ENCODE data around the gene DEPDC4. TPM values are rescaled to one million over a fixed set of nuclear protein-coding genes. Genes with fewer than 3 reads are reported as not detected.

Gene DEPDC4
- total and polyA plus RNA-seq, 2 experiments from 2014 or later = 2.2 to 9.4 TPM

GRCh38 chr12:100208834-100209233, 58.0 kb downstream of the DEPDC4 start:
- peaks cover 42% of the 10 kb centered on the region; the same call in 1 of the 2 replicates for H3K36me3 ChIP-seq (ENCODE audit: insufficient read depth)
- no peaks in the 10 kb centered on the region for H3K4me1 ChIP-seq (ENCODE audit: insufficient read depth)
- no peaks in the 10 kb centered on the region for H3K4me1 Mint-ChIP-seq
- no peaks in the 10 kb centered on the region for H3K27me3 ChIP-seq (ENCODE audit: insufficient read depth)
- no peaks in the 10 kb centered on the region for H3K9me2 ChIP-seq (ENCODE audit: insufficient read depth)
- H3K27ac Mint-ChIP-seq = no peak overlapping the region
- ATAC-seq = no peak
- H3K4me3 Mint-ChIP-seq = no peak overlapping the region
- peaks cover 16% of the 10 kb centered on the region for H4K20me1 ChIP-seq (replicated peaks; ENCODE audit: insufficient read depth)
- no peaks in the 10 kb centered on the region for H3K27me3 Mint-ChIP-seq (ENCODE audit: insufficient read depth, low read depth, poor library complexity)
- TF ChIP-seq CREB1 (CRISPR knock-in tag; IDR thresholded peaks at IDR 0.05; ENCODE audit: low read depth) = no peak
- TF ChIP-seq ETS1 (IDR thresholded peaks at IDR 0.05) = no peak
- TF ChIP-seq JUNB (IDR thresholded peaks at IDR 0.05; ENCODE audit: unreplicated experiment) = no peak
- TF ChIP-seq, protein P1, sequence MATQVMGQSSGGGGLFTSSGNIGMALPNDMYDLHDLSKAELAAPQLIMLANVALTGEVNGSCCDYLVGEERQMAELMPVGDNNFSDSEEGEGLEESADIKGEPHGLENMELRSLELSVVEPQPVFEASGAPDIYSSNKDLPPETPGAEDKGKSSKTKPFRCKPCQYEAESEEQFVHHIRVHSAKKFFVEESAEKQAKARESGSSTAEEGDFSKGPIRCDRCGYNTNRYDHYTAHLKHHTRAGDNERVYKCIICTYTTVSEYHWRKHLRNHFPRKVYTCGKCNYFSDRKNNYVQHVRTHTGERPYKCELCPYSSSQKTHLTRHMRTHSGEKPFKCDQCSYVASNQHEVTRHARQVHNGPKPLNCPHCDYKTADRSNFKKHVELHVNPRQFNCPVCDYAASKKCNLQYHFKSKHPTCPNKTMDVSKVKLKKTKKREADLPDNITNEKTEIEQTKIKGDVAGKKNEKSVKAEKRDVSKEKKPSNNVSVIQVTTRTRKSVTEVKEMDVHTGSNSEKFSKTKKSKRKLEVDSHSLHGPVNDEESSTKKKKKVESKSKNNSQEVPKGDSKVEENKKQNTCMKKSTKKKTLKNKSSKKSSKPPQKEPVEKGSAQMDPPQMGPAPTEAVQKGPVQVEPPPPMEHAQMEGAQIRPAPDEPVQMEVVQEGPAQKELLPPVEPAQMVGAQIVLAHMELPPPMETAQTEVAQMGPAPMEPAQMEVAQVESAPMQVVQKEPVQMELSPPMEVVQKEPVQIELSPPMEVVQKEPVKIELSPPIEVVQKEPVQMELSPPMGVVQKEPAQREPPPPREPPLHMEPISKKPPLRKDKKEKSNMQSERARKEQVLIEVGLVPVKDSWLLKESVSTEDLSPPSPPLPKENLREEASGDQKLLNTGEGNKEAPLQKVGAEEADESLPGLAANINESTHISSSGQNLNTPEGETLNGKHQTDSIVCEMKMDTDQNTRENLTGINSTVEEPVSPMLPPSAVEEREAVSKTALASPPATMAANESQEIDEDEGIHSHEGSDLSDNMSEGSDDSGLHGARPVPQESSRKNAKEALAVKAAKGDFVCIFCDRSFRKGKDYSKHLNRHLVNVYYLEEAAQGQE (IDR thresholded peaks at IDR 0.05; ENCODE audit: unreplicated experiment) = no peak
- no peak for TF ChIP-seq STAT1 (IDR thresholded peaks at IDR 0.05; ENCODE audit: unreplicated experiment)
- TF ChIP-seq ZNF462 (CRISPR knock-in tag; IDR thresholded peaks at IDR 0.05) = no peak
- TF ChIP-seq, protein P2, sequence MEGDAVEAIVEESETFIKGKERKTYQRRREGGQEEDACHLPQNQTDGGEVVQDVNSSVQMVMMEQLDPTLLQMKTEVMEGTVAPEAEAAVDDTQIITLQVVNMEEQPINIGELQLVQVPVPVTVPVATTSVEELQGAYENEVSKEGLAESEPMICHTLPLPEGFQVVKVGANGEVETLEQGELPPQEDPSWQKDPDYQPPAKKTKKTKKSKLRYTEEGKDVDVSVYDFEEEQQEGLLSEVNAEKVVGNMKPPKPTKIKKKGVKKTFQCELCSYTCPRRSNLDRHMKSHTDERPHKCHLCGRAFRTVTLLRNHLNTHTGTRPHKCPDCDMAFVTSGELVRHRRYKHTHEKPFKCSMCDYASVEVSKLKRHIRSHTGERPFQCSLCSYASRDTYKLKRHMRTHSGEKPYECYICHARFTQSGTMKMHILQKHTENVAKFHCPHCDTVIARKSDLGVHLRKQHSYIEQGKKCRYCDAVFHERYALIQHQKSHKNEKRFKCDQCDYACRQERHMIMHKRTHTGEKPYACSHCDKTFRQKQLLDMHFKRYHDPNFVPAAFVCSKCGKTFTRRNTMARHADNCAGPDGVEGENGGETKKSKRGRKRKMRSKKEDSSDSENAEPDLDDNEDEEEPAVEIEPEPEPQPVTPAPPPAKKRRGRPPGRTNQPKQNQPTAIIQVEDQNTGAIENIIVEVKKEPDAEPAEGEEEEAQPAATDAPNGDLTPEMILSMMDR (conservative IDR thresholded peaks at IDR 0.05; ENCODE audit: low read depth in 2 of 2) = no peak
- no peak for TF ChIP-seq ZNF114 (CRISPR knock-in tag; IDR thresholded peaks at IDR 0.05)
- no peak for TF ChIP-seq NANOG (IDR thresholded peaks at IDR 0.05; ENCODE audit: borderline replicate concordance)
- TF ChIP-seq ZNF331 (CRISPR knock-in tag; IDR thresholded peaks at IDR 0.05; ENCODE audit: low read depth) = no peak
- 0 out of 2 replicates have a peak, but pooled peaks cover 4% of the 10 kb centered on the region for H3F3A ChIP-seq (replicated peaks; ENCODE audit: low read depth)
- H3K4me2 ChIP-seq = no peak overlapping the region
- H2AFZ ChIP-seq = no peak overlapping the region
- no peak for DNase-seq (ENCODE audit: low spot score)
- peaks cover 58% of the 10 kb centered on the region for H3K36me3 Mint-ChIP-seq (ENCODE audit: low read depth)
- H3K79me2 ChIP-seq (replicated peaks; ENCODE audit: insufficient read depth) = peaks cover 10% of the 10 kb centered on the region
- H3K9me3 Mint-ChIP-seq = no peaks in the 10 kb centered on the region
- H3K4me3 ChIP-seq = no peak overlapping the region
- H3K27ac ChIP-seq (ENCODE audit: low read depth) = no peak overlapping the region
